EH (cell line): ENCODE measurements around the gene ADCY9.

Experiments used
- DNase-seq: peaks from one replicate; pipeline ENCODE4 v3.0.0-alpha.2; 2015; ENCODE audit warnings: low read depth

ADCY9 gene

DNA sequence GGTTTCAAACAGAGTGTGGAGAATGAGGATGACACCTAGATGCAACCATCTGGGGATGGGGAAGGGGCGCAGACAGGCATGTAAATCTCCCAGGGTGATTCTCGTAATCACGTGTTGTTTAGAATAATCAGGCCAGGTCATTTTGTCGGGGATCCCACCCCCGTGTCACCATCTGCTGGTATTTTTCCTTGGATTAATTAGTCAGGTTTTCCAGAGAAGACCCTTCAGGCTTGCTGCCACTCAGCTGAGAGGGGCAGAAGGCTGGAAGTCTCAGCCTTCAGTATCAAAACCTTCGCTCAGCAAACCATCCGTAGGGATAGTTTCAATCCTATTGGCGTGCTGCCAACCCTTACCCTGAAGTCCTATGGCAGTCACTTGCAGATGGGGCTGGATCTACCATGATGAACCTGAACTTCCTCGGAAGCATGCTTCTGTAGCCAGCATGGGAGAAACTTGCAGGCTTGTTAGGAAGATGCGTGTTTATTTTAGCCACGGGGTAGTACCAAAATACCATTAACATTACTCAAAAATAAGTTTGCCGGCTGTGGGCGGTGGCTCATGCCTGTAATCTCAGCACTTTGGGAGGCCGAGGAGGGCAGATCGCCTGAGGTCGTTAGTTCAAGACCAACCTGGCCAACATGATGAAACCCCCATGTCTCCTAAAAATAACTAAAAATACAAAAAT is 7.5 kb upstream of the ADCY9 start:
- DNase-seq: peak; percentile 92

DNA sequence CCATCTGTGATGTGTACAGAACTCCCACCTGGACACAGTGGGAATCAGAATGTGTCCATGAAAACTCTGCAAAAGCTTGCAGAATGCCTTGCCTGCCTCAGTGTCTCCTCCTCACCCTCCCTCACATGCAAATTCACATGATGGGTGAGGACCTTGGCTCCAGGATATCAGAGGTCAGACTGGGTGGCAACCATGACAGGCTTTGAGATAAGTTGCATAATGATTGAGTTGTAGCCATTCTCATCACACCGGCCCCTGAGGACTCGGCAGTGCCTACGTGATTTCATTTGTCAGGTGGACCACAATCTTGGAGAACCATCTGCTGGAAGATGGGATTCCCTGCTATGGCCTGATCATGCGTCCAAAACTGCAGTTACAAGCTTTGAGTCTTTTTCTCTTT is 3.9 kb upstream of the ADCY9 start:
- DNase-seq: no peak

DNA sequence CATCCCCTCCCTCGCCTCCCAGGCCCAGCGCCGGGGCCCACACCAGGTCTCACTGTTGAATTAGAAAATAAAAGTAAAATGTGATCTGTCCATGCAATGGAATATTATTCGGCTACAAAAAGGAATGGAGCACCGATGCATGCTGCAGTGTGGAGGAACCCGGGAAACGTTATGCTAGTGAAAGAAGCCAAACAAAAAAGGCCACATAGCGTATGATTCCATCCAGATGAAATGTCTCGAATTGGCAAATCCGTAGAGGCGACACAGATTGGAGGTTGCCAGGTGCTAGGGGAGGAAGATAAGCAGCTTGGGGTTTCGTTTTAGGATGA is 972 bp upstream of the ADCY9 start:
- DNase-seq: no peak

DNA sequence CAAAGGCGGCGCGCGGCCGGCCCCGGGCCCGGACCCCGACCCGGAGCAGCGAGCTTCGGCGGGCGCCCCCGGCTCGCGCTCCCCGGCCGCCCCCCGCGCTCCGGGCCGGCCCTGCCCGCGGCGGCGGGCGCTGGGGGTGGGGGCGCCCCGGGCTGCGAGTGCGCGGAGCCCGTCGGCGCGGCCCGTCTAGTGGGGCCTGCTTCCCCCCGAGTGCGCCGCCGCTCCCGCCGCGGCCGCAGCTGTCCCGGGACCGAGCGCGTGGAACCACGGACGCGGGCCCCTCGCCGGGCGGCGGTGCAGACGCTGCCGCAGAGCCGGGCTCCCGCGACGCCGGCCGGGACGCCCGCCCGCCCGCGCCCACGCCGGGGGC is 308 bp downstream of the ADCY9 start:
- DNase-seq: no peak

DNA sequence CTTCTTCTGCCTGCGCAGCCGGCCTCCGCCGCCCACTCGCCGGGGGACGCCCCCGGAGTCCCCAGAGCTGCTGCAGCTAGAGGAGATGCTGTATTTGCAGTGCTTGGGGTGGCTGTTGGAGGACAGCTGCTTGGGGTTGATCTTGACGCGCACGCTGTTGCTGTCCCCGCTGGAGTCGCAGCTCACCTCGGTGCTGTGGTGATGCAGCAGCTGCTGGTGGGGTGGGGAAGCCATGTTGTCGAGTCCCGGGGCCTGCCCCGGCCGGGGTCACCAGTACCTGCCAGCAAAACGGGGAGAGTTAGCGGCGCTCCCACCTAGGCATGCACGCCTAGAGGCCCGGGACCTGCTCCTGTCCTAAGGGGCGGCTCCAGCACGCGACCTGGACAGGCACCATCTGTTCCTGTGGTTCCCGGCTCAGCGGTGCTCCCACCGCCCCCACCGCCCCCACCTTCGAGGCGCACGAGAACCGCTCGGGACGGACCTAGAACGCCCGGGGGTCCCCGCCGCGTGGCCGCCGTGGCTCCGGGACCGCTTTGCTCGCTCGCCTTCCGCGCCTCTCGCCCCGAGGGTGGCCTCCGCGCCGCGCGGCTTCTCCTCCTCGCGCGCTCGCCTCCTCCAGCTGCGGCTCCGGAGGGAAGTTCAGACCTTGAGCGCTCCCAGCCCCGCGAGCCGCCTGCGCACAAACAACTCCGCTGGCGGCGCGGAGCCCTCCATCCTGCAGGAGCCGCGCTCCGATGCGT is 863 bp downstream of the ADCY9 start:
- DNase-seq: peak; percentile 74

DNA sequence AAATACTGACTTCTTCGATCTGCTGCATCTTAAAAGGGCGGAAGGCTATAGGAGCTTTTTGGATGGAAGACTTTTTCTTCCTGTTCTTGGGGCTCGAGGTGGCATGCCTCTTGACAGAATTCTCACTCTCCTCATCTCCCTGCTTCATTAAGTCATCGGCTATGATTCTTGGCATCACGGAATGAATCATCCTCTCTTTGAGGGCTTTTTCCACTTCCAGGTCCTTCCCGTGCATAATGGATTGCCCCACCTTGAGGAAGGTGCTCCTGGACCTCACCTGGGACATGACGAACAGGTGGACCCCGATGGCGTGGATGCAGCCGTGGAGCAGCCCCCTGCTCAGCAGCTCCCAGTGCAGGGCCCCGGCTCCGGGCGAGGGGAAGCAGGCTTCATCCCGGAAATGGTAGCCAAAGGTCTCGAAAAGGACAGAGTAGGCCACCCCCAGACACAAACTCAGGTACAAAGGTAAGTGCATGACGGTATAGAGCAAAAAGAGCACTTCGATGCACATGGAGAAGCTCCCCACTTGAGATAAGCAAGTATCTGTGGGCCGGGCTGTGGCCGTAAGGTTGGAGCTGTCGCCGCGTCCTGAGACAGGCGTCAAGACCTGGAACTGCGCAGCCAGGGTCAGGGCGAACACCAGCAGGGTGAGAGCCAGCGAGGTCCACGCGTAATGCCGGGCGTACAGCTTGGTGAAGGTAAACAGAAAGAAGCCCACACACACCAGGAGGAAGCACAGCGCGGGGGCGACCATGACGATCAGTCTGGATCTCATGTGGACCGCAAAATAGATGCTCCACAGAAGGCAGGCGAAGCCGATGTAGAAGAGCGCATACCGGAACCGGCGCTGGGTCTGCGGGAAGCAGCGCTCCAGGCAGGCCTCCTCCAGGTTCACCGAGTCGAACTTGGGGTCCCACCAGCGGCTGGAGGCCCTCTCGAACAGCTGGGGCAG is 1.7 kb downstream of the ADCY9 start:
- DNase-seq: peak; percentile 19

DNA sequence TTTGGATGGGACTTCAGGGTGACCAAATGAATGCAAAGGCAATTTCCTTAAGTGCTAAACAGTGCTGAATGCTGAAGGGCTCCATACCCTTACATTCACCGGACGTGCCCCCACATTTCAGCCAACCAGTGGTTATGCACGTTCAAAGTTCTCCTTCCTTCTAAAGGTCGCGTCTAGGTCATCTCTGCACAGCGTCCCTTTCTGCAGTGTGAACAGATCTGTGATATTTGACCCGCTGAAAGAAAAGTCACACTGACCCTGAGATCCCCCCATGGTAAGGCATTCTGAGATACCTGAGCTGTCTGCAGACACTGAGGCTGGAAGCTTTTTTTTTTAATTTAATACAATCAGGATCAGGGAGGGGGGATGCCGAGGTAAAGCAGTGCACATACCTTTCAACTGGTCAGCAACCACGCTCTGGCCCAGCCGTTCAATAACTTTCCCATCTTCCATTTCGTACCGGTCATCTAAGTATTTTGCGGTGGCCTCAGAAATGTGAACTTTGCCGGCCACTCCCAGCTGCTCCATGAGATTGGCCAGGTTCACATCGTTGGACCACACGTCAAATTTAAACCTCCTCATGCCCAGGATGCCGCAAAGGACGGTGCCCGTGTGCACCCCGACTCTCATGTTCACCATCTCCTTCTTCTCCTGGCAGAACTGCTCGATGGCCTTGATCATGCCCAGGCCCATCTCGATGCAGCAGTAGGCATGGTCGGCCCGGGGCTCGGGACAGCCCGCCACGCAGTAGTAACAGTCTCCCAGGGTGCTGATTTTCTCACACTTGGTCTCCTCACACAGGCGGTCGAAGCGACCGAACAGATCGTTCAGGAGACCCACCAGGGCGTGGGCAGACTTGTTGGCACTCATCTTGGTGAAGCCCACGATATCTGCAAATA is 2.6 kb downstream of the ADCY9 start:
- no peak for DNase-seq

DNA sequence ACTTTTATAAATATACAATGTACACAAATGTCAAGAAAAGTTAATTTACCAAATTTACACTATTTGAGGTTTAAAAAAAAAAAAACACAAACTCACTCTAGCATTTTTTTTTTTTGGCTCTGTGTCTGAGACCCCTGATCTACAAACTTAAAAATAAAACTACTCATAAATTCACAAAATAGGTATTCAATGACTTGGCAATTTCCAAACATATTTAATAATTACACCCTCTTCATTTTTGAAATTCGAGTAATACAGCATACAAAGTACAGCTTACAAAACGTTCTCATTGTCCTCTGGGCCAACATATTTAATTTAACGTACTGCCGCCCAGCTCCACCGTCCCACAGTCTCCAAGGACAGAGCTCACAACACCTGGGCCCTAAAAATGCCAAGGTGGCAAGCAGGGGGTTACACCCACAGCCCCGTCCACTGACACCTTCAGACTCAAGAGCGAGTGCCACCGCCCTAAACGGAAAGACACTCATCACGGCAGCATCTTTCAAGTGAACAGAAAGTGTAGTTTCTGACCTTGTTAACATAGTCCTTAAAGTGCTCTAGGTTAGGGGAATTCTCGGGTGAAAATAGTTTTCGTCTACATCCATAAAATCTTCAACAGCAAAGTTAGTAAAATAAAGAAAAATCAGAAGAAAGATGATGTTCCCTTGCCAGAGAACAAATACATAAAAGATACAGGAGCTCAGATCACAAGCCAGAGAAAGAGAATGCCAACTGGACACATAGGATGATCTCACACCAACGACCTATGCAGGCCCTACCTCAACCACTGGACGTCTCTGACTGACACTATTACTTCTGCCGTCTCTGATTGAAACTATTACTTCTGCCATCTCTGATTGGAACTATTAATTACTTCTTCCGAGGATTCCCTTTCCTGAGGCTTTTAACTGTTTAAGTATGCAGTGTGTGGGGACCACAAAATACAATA is 4.2 kb downstream of the ADCY9 start:
- DNase-seq: peak; percentile 55

DNA sequence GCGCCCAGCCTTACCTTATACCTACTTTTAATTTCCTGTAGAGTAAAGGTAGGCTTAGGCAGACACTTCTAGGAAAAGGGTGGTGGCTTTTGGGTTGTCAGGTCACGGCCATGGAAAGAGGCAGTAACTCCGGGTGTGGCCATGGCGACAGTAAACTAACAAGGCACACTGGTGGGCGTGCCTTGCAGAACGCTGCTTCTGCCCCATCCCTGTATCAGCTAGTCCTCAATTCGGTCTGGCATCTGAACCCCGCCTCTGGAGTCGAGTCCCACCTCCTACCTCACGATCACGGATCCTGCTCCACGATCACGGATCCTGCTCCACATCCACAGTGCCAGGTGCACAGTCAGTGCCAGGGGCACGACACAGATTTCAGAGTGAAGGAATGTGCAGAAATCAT is 5.6 kb downstream of the ADCY9 start:
- no peak for DNase-seq

DNA sequence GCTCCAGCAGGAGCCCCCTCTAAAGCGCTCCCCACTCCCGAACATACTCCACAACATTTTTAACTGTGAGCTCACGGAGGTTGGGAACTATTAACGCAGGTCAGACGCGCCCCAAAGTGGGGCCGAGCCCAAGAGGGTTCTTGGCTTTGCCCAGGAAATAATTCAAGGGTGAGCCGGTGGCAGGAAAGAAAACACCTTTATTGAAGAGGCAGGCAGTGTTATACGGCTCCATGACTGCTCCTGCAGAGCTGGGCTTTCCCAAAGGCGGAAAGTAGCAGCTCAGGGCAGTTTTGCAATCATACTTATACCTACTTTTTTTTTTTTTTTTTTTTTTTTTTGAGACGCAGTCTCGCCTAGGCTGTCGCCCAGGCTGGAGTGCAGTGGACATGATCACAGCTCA is 6.2 kb downstream of the ADCY9 start:
- no peak for DNase-seq

DNA sequence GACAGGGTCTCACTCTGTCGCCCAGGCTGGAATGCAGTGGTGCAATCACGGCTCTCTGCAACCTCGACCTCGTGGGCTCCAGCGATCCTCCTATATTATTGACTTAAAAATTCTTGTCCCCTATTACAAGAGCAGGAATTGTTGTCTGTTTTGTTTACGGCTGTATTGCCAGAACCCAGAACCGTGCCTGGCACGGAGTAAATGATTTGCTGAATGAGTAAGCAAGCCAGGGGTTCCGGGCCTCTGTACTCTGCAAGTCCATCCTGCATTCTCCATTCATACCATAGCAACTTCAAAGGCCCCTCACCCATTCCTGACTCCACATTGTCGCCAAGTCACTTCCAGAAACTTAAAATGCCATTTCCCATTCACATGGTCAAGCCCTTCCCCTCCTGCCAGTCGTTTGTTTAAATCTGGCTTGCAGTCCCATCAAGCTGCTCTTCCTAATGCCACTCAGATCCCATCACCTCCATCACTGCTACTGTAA is 6.9 kb downstream of the ADCY9 start:
- DNase-seq: no peak

DNA sequence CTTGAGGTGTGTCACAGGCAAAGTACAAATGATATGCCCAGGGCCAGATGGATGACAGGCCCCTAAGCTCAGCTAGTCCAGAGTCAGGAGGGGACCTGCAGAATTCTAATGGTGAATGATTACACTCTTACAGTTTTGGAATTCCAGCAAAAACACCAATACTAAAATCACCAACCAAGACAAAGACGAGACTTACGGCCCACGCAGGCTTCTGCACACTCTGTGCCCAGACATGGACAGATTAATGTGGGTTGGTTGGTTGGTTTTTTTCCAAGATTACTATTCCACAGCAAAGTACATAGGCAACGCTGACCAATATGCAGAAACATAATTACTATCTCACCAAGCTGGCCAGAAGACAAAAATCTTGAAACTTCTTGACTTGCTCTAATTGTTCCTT is 9.7 kb downstream of the ADCY9 start:
- no peak for DNase-seq

DNA sequence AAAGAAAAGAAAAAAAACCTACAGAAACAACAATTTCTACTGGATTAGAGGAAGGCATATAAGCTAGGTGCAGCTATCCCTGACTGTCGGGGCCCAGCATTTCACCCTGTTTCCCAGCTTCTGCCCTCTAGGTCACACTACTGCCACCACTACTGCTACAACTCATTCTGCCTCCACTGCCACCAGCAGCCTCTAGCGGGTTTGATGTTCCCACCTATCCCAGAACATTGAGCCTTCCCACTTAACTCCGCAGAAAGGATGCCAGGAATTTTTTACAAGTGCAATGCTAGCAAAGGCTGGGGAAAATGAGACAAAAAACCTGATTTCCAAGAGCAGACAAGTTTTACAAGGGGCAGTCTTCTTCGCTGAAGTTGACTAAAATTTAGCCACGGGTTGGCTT is 10.4 kb downstream of the ADCY9 start:
- DNase-seq: no peak

DNA sequence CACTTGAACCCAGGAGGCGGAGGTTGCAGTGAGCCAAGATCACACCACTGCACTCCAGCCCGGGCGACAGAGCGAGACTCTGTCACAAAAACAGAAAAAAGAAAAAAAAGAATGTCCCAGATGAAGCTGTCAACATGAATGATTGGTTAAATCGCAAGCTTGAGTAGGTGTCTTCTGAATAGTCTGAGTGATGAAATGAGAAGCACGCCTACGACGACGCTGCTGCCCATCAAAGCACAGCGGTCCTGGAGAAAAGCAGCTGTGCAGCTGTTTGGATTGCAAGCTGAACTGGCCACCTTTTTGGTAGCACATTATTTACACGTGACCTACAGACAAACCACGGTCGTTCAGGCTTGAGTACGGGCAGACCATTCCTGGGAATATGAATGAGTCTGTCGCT is 12.5 kb downstream of the ADCY9 start:
- DNase-seq: no peak

DNA sequence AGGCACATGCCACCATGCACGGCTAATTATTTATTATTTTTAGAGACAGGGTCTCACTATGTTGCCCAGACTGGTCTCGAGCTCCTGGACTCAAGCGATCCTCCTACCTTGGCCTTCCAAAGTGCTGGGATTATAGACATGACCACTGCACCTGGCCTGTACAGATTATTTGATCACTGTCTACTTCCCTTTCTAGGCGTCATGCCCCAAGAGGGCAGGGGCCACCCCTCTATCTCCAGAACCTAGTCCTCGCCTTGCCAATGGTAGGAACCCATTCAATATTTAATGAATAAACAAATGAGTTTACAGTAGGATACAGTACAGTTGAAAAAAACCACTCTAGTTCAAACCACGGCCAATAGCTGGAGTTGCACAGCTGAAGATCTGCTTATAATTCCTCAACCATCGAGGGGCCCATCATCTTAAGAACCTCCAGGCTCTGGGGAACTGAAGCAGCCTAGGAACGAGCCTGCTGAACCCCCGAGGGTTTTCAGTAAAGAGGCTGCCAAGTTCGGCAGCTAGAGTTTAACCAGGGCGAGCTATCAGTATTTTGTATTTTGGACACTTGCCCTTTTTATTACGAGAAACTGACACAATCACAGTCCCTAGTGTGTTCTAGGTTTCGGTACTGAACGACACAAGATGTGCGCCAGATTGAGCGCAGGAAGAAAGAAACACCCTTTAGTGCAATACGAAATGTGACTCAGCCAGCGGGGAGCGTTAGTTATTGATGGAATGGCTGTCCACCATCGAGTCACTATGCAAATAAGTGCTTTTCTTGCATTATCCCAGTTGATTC is 14.6 kb downstream of the ADCY9 start:
- DNase-seq: no peak

DNA sequence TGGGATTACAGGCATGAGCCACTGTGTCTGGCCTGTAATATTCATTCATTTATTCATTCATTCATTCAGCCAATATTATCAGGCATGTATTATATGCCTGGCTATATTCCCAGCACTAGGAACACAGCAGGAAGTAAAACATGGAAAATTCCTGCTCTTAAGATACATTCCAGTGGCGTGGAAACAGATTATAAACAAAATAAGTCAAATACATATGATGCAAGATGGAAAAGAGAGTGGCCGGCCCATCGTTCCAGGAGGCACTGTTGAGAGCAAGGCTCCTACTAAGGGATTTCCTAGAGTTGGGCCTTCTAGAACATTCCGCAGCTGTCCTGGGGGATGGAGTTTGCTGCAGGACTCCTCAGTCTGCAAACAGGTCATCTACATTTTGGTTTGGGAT is 17.7 kb downstream of the ADCY9 start:
- peak; percentile 60 for DNase-seq

DNA sequence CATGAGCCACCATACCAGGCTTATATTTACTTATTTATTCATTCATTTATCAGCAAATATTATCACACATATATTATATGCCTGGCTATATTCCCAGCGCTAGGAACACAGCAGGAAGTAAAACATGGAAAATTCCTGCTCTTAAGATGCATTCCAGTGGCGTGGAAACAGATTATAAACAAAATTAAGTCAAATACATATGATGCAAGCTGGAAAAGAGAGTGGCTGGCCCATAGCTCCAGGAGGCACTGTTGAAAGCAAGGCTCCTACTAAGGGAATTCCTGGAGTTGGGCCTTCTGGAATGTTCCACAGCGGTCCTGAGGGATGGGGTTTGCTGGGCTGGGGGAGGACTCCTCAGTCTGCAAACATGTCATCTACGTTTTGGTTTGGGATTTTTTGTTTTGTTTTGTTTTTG is 18.4 kb downstream of the ADCY9 start:
- peak; percentile 76 for DNase-seq

DNA sequence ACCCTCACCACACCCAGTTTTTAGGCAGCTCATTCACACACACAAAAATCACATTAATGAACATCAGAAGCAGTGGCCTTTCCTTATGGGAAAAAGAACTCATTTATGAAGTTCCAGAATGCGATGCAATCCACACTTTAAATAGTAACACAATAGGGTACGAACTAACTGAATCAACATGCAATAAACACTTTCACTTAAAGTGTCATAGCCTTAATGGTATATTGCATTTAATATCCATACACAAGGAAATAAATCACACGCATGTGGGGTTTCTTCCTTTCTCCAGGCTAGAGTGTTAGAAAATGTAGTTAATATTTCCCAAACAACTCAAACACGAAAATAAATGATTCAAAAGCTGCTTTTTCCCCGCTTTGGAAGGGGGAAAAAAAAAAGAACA is 19.7 kb downstream of the ADCY9 start:
- no peak for DNase-seq

DNA sequence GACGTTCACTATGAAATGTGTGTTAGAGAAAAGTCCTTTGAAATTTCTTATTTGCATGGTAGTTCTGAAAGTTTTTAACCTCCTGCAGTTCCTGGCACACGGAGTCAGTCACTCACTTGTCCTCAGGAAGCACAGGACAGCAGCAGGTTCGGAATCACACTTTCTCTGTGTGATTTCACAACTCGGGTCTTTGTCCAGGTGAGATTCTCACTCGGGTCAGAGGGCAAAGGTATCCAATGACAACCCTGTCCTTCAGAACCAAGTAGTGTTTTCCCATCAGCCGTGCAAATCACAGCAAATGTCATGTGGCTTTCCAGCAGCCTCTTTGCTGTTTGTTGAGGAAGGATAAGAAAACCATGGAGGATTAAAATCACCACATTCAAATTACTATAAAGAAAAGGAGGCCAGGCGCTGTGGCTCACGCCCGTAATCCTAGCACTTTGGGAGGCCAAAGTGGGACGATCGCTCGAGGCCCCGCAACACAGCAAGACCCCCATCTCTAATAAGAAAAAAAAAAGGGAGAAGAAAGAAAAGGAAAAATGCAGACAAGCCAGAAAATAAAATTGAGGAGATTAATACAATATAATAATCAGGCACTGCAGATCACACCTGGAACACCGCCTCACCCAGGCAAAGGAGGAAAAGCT is 22.0 kb downstream of the ADCY9 start:
- no peak for DNase-seq
